HEK293 (cell line): ENCODE measurements around the gene DENND10.

Source experiments
- GLIS2 ChIP-seq: fragments of 450-650 bp; formaldehyde crosslinking; IDR thresholded peaks from 2 replicates; pipeline ENCODE4 v1.5.1; 2016; ENCODE audit warnings: missing biosample characterization, missing genetic modification characterization
- YY1 ChIP-seq: fragments of 450-650 bp; formaldehyde crosslinking; IDR thresholded peaks from 2 replicates; pipeline ENCODE4 v1.5.1; 2018; ENCODE audit warnings: missing biosample characterization, missing genetic modification characterization
- ZNF10 ChIP-seq: fragments of 450-650 bp; formaldehyde crosslinking; IDR thresholded peaks from 2 replicates; pipeline ENCODE4 v1.5.1; 2017; ENCODE audit warnings: missing biosample characterization, missing genetic modification characterization
- ZNF155 ChIP-seq: fragments of 450-650 bp; formaldehyde crosslinking; IDR thresholded peaks from 2 replicates; pipeline ENCODE4 v1.5.1; 2016; ENCODE audit warnings: missing biosample characterization, missing genetic modification characterization
- ZNF48 ChIP-seq: fragments of 450-650 bp; formaldehyde crosslinking; IDR thresholded peaks from 2 replicates; pipeline ENCODE4 v1.5.1; 2016; ENCODE audit warnings: missing biosample characterization, missing genetic modification characterization
- ZNF544 ChIP-seq: fragments of 450-650 bp; formaldehyde crosslinking; IDR thresholded peaks from 2 replicates; pipeline ENCODE4 v1.5.0; 2017; ENCODE audit warnings: missing biosample characterization, missing genetic modification characterization
- TF ChIP-seq, protein P1 (sequence below): fragments of 450-650 bp; formaldehyde crosslinking; IDR thresholded peaks from 2 replicates; pipeline ENCODE4 v1.5.1; 2016; ENCODE audit warnings: missing biosample characterization, missing genetic modification characterization
- TF ChIP-seq, protein P2 (sequence below): sonication (generic); formaldehyde crosslinking; IDR thresholded peaks from 2 replicates; pipeline ENCODE4 v1.8.1; 2022; ENCODE audit warnings: mild to moderate bottlenecking, moderate library complexity, missing genetic modification reagents

DNA sequence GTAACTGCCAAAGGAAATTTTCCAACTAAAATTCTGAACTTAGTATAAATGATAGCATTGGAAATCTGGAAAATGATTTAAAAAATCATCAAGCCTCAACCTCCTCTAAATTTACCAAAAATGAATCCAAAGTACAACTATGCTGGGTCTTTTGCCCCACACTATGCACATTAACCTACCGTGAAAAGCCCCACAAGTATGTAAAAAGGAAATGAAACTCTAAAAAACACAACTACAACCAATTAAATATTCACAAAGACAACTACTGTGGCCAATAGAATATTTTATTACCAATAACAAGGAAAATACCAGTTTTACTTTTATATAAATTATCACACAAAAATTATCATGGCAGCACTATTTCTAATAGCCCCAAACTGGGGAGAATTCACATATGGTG, 42.6 kb upstream of the DENND10 start:
- TF ChIP-seq YY1 (tag by site-specific recombination) (no peak), ZNF544 (tag by site-specific recombination) (no peak), ZNF10 (no peak), ZNF48 (tag by site-specific recombination) (no peak), ZNF155 (tag by site-specific recombination) (no peak), GLIS2 (tag by site-specific recombination) (no peak)
- TF ChIP-seq, protein P1, sequence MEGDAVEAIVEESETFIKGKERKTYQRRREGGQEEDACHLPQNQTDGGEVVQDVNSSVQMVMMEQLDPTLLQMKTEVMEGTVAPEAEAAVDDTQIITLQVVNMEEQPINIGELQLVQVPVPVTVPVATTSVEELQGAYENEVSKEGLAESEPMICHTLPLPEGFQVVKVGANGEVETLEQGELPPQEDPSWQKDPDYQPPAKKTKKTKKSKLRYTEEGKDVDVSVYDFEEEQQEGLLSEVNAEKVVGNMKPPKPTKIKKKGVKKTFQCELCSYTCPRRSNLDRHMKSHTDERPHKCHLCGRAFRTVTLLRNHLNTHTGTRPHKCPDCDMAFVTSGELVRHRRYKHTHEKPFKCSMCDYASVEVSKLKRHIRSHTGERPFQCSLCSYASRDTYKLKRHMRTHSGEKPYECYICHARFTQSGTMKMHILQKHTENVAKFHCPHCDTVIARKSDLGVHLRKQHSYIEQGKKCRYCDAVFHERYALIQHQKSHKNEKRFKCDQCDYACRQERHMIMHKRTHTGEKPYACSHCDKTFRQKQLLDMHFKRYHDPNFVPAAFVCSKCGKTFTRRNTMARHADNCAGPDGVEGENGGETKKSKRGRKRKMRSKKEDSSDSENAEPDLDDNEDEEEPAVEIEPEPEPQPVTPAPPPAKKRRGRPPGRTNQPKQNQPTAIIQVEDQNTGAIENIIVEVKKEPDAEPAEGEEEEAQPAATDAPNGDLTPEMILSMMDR (tag by site-specific recombination): no peak
- TF ChIP-seq, protein P2, sequence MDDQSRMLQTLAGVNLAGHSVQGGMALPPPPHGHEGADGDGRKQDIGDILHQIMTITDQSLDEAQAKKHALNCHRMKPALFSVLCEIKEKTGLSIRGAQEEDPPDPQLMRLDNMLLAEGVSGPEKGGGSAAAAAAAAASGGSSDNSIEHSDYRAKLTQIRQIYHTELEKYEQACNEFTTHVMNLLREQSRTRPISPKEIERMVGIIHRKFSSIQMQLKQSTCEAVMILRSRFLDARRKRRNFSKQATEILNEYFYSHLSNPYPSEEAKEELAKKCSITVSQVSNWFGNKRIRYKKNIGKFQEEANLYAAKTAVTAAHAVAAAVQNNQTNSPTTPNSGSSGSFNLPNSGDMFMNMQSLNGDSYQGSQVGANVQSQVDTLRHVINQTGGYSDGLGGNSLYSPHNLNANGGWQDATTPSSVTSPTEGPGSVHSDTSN: no peak
